Sigmoid colon (tissue), 3 donors: ENCODE measurements around the gene CDCA4.

Source experiments
- POLR2A ChIP-seq, 2 donors: fragments of 450-650 bp; IDR thresholded peaks; one replicate each; pipeline ENCODE4 v1.6.1; 2016; ENCODE audit warnings: antibody characterized with exemption in 2 of 2, mild to moderate bottlenecking in 2 of 2, moderate library complexity in 2 of 2
- TF ChIP-seq, protein P1 (sequence below), 4 experiments: fragments of 450-650 bp in 3 of 4; fragments of 200-600 bp in 1 of 4; IDR thresholded peaks; one replicate each; pipeline ENCODE4 v1.5.1; 2016 to 2019; ENCODE audit warnings: antibody characterized with exemption in 4 of 4, mild to moderate bottlenecking in 3 of 4, moderate library complexity in 2 of 4

DNA sequence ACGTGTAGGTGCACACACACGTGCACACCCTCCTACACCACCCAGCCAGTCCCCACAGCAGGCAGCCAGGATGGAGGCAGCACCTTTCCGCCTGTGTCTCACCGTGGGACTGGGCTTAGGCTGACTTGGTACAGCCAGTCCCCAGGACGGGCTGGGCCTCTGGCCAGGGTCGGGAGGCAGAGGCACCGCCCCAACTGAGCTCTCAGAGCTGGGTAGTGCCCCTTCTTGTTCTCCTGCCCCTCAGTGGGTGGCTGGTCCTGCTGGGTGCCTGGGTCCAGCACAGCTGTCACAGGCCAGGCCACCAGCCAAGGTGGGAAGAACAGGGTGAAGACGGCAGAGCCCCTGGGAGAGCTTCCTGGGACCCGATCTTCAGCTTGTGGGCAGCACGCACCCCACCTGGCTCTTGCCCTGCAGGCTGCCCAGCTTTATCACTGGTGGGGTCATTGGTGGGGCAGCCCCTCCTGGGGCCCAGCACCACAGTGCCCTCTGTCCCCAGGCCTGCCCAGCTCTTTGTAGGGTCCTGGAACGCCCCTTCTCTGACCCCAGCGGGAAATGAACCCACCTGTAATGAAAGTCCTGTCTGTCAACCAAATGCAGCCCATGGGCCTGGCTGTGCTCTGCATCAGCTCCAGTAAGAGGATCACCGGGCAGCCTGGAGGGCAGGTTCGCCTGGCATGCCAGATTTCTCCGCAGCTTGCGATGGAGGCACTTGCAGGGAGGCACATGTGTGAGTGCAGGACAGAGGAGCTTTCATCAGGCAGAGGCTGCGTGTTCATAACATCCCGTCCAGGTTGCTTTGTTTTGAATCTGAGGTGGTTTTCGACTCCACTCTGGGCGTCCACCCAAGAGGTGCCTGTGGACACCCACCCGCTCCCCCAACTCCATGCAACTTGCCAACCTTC is 14.7 kb downstream of the CDCA4 start:
- TF ChIP-seq, protein P1, sequence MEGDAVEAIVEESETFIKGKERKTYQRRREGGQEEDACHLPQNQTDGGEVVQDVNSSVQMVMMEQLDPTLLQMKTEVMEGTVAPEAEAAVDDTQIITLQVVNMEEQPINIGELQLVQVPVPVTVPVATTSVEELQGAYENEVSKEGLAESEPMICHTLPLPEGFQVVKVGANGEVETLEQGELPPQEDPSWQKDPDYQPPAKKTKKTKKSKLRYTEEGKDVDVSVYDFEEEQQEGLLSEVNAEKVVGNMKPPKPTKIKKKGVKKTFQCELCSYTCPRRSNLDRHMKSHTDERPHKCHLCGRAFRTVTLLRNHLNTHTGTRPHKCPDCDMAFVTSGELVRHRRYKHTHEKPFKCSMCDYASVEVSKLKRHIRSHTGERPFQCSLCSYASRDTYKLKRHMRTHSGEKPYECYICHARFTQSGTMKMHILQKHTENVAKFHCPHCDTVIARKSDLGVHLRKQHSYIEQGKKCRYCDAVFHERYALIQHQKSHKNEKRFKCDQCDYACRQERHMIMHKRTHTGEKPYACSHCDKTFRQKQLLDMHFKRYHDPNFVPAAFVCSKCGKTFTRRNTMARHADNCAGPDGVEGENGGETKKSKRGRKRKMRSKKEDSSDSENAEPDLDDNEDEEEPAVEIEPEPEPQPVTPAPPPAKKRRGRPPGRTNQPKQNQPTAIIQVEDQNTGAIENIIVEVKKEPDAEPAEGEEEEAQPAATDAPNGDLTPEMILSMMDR (IDR thresholded peaks at IDR 0.05): no peak
- TF ChIP-seq POLR2A (IDR thresholded peaks at IDR 0.05): no peak
